CD4-positive, alpha-beta T cell treated with Interleukin-12 subunit alpha and Interleukin-12 subunit beta, for 1 hour (primary cell): ENCODE data around the gene NEURL4.
A peak's percentile ranks its signal among the peaks of the same experiment; 100 is the strongest.

ENCODE experiments used
- DNase-seq: peaks from one replicate; pipeline ENCODE4 v3.0.0-alpha.2; 2020

NEURL4 gene

GRCh38 chr17:7295230-7296180 is 33.6 kb downstream of the NEURL4 start:
- DNase-seq = no peak

- peak; percentile 87 for DNase-seq
Measured at GRCh38 chr17:7294614-7295153, 34.5 kb downstream of the NEURL4 start, which contains the start of gene YBX2. Gene YBX2 (minus strand): TSS chr17:7294639. CDS start chr17:7294500, 139 bp downstream.

- no peak for DNase-seq
Measured at GRCh38 chr17:7293816-7294613, 35.1 kb downstream of the NEURL4 start.

GRCh38 chr17:7293159-7293558 is 36.0 kb downstream of the NEURL4 start:
- no peak for DNase-seq

- DNase-seq = no peak
Measured at GRCh38 chr17:7292729-7293128, 36.4 kb downstream of the NEURL4 start.

- DNase-seq = no peak
Measured at GRCh38 chr17:7292194-7292593, 36.9 kb downstream of the NEURL4 start.

- no peak for DNase-seq
Measured at GRCh38 chr17:7290685-7291084, 38.5 kb downstream of the NEURL4 start.

GRCh38 chr17:7290166-7290565 is 39.0 kb downstream of the NEURL4 start:
- DNase-seq = no peak

- DNase-seq = no peak
Measured at GRCh38 chr17:7289256-7290032, 39.7 kb downstream of the NEURL4 start.

- no peak for DNase-seq
Measured at GRCh38 chr17:7285679-7286078, 43.5 kb downstream of the NEURL4 start.

GRCh38 chr17:7284911-7285310 is 44.2 kb downstream of the NEURL4 start:
- DNase-seq = no peak

GRCh38 chr17:7283471-7284216 is 45.5 kb downstream of the NEURL4 start:
- no peak for DNase-seq

- DNase-seq = no peak
Measured at GRCh38 chr17:7282752-7283321, 46.3 kb downstream of the NEURL4 start.

- no peak for DNase-seq
Measured at GRCh38 chr17:7281953-7282751, 47.0 kb downstream of the NEURL4 start.

- peak; percentile 90 for DNase-seq
Measured at GRCh38 chr17:7281074-7281952, 47.8 kb downstream of the NEURL4 start, which contains the start of gene SLC2A4. Gene SLC2A4 (plus strand): TSS chr17:7281718. CDS start chr17:7281935, 217 bp downstream.

- DNase-seq = peak; percentile 89
Measured at GRCh38 chr17:7280519-7281073, 48.5 kb downstream of the NEURL4 start.

GRCh38 chr17:7279448-7279847 is 49.7 kb downstream of the NEURL4 start:
- DNase-seq = no peak

- no peak for DNase-seq
Measured at GRCh38 chr17:7266784-7267183, 62.4 kb downstream of the NEURL4 start.
